GM23338 (cell line): ENCODE data around the gene DLG2. TPM values are rescaled to one million over a fixed set of nuclear protein-coding genes. Genes with fewer than 3 reads are reported as not detected.

Experiments used
- ATAC-seq: fragments of 200-7000 bp; cut with Tn5 transposase; 3 replicates; pipeline ENCODE4 v1.9.1; 2020
- DNase-seq: peaks from one replicate; pipeline ENCODE4 v3.0.0-alpha.2; 2015; ENCODE audit warnings: low spot score
- H2AFZ ChIP-seq: fragments of 200-600 bp; sonication (generic); 2 replicates; pipeline ENCODE4 v1.8.0; 2016; ENCODE audit warnings: antibody characterized with exemption, mild to moderate bottlenecking, moderate library complexity
- H3F3A ChIP-seq: fragments of 200-600 bp; sonication (generic); replicated peaks from 2 replicates; pipeline ENCODE4 v1.8.0; 2017; ENCODE audit warnings: antibody characterized with exemption, mixed run types, low read depth
- H3K27ac ChIP-seq: fragments of 200-600 bp; sonication (generic); 2 replicates; pipeline ENCODE4 v1.6.1; 2016; ENCODE audit warnings: low read depth
- H3K27me3 ChIP-seq: fragments of 200-600 bp; sonication (generic); 2 replicates; pipeline ENCODE4 v1.8.0; 2016; ENCODE audit warnings: mild to moderate bottlenecking, mixed run types, moderate library complexity; ENCODE audit not compliant: insufficient read depth
- H3K36me3 ChIP-seq: fragments of 200-600 bp; sonication (generic); 2 replicates; pipeline ENCODE4 v1.8.0; 2016; ENCODE audit warnings: mild to moderate bottlenecking; ENCODE audit not compliant: insufficient read depth
- H3K4me1 ChIP-seq: fragments of 200-600 bp; sonication (generic); 2 replicates; pipeline ENCODE4 v1.8.0; 2016; ENCODE audit warnings: mild to moderate bottlenecking, moderate library complexity; ENCODE audit not compliant: insufficient read depth
- H3K4me2 ChIP-seq: fragments of 200-600 bp; sonication (generic); 2 replicates; pipeline ENCODE4 v1.7.1; 2017; ENCODE audit warnings: mixed run types
- H3K4me3 ChIP-seq: fragments of 200-600 bp; sonication (generic); 2 replicates; pipeline ENCODE4 v1.6.1; 2016; ENCODE audit warnings: mixed run types
- H3K79me2 ChIP-seq: fragments of 200-600 bp; sonication (generic); replicated peaks from 2 replicates; pipeline ENCODE4 v1.8.0; 2017; ENCODE audit warnings: mild to moderate bottlenecking; ENCODE audit not compliant: insufficient read depth
- H3K9me2 ChIP-seq: fragments of 200-600 bp; sonication (generic); 2 replicates; pipeline ENCODE4 v1.8.0; 2017; ENCODE audit not compliant: insufficient read depth
- H4K20me1 ChIP-seq: fragments of 200-600 bp; sonication (generic); replicated peaks from 2 replicates; pipeline ENCODE4 v1.8.0; 2017; ENCODE audit warnings: mild to moderate bottlenecking; ENCODE audit not compliant: insufficient read depth
- H3K27ac Mint-ChIP-seq: 2 replicates; pipeline ENCODE4 v1.8.0; 2020; ENCODE audit warnings: inconsistent platforms, mild to moderate bottlenecking, moderate library complexity, mixed read lengths
- H3K27me3 Mint-ChIP-seq: 3 replicates; pipeline ENCODE4 v1.8.0; 2022; ENCODE audit warnings: low read depth, mild to moderate bottlenecking, moderate library complexity, mixed read lengths, inconsistent platforms; ENCODE audit not compliant: insufficient read depth, poor library complexity
- H3K36me3 Mint-ChIP-seq: 3 replicates; pipeline ENCODE4 v1.8.0; 2021; ENCODE audit warnings: low read depth, mild to moderate bottlenecking, inconsistent platforms, moderate library complexity, mixed read lengths
- H3K4me1 Mint-ChIP-seq: 3 replicates; pipeline ENCODE4 v1.8.0; 2020; ENCODE audit warnings: mild to moderate bottlenecking, inconsistent platforms, mixed read lengths
- H3K4me3 Mint-ChIP-seq: 3 replicates; pipeline ENCODE4 v1.8.0; 2021; ENCODE audit warnings: moderate library complexity, mild to moderate bottlenecking, inconsistent platforms, mixed read lengths
- H3K9me3 Mint-ChIP-seq: 3 replicates; pipeline ENCODE4 v1.8.0; 2020; ENCODE audit warnings: moderate library complexity, mild to moderate bottlenecking, inconsistent platforms, mixed read lengths
- CREB1 ChIP-seq: fragments of 250-450 bp; sonication (Bioruptor Pico); IDR thresholded peaks from 2 replicates; pipeline ENCODE4 v1.5.0; 2020; ENCODE audit warnings: low read depth, mild to moderate bottlenecking, moderate library complexity
- ETS1 ChIP-seq: IDR thresholded peaks from 2 replicates; pipeline ENCODE4 v1.6.1; 2016; ENCODE audit warnings: antibody characterized with exemption
- EZH2 ChIP-seq: fragments of 200-600 bp; sonication (generic); IDR thresholded peaks from one replicate; pipeline ENCODE4 v1.8.0; 2017; ENCODE audit warnings: antibody characterized with exemption, mild to moderate bottlenecking, low read depth; ENCODE audit not compliant: unreplicated experiment
- EZH2phosphoT487 ChIP-seq: fragments of 200-600 bp; sonication (generic); IDR thresholded peaks from one replicate; pipeline ENCODE4 v1.8.1; 2018; ENCODE audit warnings: antibody characterized with exemption; ENCODE audit not compliant: unreplicated experiment
- JUNB ChIP-seq: IDR thresholded peaks from one replicate; pipeline ENCODE4 v1.6.1; 2016; ENCODE audit warnings: antibody characterized with exemption; ENCODE audit not compliant: unreplicated experiment
- NANOG ChIP-seq: IDR thresholded peaks from 2 replicates; pipeline ENCODE4 v1.6.1; 2016; ENCODE audit warnings: antibody characterized with exemption, borderline replicate concordance
- POLR2AphosphoS5 ChIP-seq: IDR thresholded peaks from 2 replicates; pipeline ENCODE4 v1.6.1; 2016; ENCODE audit warnings: antibody characterized with exemption, low read depth
- STAT1 ChIP-seq: IDR thresholded peaks from one replicate; pipeline ENCODE4 v1.6.1; 2016; ENCODE audit warnings: antibody characterized with exemption; ENCODE audit not compliant: unreplicated experiment
- ZNF114 ChIP-seq: fragments of 250-450 bp; sonication (Bioruptor Pico); IDR thresholded peaks from 2 replicates; pipeline ENCODE4 v1.5.0; 2020; ENCODE audit warnings: mild to moderate bottlenecking, moderate library complexity
- ZNF331 ChIP-seq: fragments of 250-450 bp; sonication (Bioruptor Pico); IDR thresholded peaks from 2 replicates; pipeline ENCODE4 v1.5.0; 2020; ENCODE audit warnings: low read depth, mild to moderate bottlenecking, moderate library complexity
- ZNF462 ChIP-seq: fragments of 250-450 bp; sonication (Bioruptor Pico); IDR thresholded peaks from 2 replicates; pipeline ENCODE4 v1.5.0; 2020; ENCODE audit warnings: mild to moderate bottlenecking, moderate library complexity
- polyA plus RNA-seq: library from polyadenylated mRNA; unstranded; fragments of >200 nt; fragmentation: Nextera tagmentation; extraction: Ambion mirVana; gene quantifications from 2 replicates; pipeline ENCODE4 v1.2.1, GENCODE V29; 2016
- total RNA-seq: library from RNA; depleted of rRNA; stranded (reverse); fragments of >200 nt; shearing (Covaris generic); gene quantifications from 2 replicates; pipeline ENCODE4 v1.2.3, GENCODE V29; 2014
- TF ChIP-seq, protein P1 (sequence below): IDR thresholded peaks from one replicate; pipeline ENCODE4 v1.6.1; 2018; ENCODE audit warnings: antibody characterized with exemption; ENCODE audit not compliant: unreplicated experiment
- TF ChIP-seq, protein P2 (sequence below), 2 experiments: fragments of 200-600 bp in 1 of 2; sonication (generic) in 1 of 2; conservative IDR thresholded peaks; 2 replicates each; pipeline versions ENCODE4 v1.5.1 to v1.6.1; 2016 to 2017; ENCODE audit warnings: antibody characterized with exemption in 2 of 2, low read depth in 2 of 2, mild to moderate bottlenecking in 2 of 2, moderate library complexity in 1 of 2

Gene DLG2
- total and polyA plus RNA-seq, 2 experiments from 2014 or later, result 19.8 to 21.5 TPM

- peaks cover 6% of the 10 kb centered on the region; the same call in 1 of the 2 replicates for H3K9me2 ChIP-seq
- H3K4me1 ChIP-seq, result no peaks in the 10 kb centered on the region
- no peak overlapping the region for H3K4me3 Mint-ChIP-seq
- H2AFZ ChIP-seq, result no peak overlapping the region
- no peaks in the 10 kb centered on the region for H3K9me3 Mint-ChIP-seq
- no peaks in the 10 kb centered on the region for H3K79me2 ChIP-seq
- no peaks in the 10 kb centered on the region for H3K27me3 Mint-ChIP-seq
- H3K4me1 Mint-ChIP-seq, result peaks cover 5% of the 10 kb centered on the region; the same call in 2 of the 3 replicates
- H3K36me3 Mint-ChIP-seq, result no peaks in the 10 kb centered on the region
- H3K27ac Mint-ChIP-seq, result no peak overlapping the region
- no peaks in the 10 kb centered on the region for H3K36me3 ChIP-seq
- no peaks in the 10 kb centered on the region for H3K27me3 ChIP-seq
- no peak overlapping the region for H3K27ac ChIP-seq
- no peak overlapping the region for H3K4me2 ChIP-seq
- H3F3A ChIP-seq, result no peaks in the 10 kb centered on the region
- TF ChIP-seq EZH2, result no peak
- TF ChIP-seq, protein P1, sequence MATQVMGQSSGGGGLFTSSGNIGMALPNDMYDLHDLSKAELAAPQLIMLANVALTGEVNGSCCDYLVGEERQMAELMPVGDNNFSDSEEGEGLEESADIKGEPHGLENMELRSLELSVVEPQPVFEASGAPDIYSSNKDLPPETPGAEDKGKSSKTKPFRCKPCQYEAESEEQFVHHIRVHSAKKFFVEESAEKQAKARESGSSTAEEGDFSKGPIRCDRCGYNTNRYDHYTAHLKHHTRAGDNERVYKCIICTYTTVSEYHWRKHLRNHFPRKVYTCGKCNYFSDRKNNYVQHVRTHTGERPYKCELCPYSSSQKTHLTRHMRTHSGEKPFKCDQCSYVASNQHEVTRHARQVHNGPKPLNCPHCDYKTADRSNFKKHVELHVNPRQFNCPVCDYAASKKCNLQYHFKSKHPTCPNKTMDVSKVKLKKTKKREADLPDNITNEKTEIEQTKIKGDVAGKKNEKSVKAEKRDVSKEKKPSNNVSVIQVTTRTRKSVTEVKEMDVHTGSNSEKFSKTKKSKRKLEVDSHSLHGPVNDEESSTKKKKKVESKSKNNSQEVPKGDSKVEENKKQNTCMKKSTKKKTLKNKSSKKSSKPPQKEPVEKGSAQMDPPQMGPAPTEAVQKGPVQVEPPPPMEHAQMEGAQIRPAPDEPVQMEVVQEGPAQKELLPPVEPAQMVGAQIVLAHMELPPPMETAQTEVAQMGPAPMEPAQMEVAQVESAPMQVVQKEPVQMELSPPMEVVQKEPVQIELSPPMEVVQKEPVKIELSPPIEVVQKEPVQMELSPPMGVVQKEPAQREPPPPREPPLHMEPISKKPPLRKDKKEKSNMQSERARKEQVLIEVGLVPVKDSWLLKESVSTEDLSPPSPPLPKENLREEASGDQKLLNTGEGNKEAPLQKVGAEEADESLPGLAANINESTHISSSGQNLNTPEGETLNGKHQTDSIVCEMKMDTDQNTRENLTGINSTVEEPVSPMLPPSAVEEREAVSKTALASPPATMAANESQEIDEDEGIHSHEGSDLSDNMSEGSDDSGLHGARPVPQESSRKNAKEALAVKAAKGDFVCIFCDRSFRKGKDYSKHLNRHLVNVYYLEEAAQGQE, result no peak
- TF ChIP-seq NANOG, result no peak
- TF ChIP-seq STAT1, result no peak
- TF ChIP-seq EZH2phosphoT487, result no peak
- TF ChIP-seq, protein P2, sequence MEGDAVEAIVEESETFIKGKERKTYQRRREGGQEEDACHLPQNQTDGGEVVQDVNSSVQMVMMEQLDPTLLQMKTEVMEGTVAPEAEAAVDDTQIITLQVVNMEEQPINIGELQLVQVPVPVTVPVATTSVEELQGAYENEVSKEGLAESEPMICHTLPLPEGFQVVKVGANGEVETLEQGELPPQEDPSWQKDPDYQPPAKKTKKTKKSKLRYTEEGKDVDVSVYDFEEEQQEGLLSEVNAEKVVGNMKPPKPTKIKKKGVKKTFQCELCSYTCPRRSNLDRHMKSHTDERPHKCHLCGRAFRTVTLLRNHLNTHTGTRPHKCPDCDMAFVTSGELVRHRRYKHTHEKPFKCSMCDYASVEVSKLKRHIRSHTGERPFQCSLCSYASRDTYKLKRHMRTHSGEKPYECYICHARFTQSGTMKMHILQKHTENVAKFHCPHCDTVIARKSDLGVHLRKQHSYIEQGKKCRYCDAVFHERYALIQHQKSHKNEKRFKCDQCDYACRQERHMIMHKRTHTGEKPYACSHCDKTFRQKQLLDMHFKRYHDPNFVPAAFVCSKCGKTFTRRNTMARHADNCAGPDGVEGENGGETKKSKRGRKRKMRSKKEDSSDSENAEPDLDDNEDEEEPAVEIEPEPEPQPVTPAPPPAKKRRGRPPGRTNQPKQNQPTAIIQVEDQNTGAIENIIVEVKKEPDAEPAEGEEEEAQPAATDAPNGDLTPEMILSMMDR (conservative IDR thresholded peaks at IDR 0.05; ENCODE audit: low read depth in 2 of 2), result no peak
- no peak for TF ChIP-seq ZNF331 (CRISPR knock-in tag)
- no peak for TF ChIP-seq POLR2AphosphoS5
- TF ChIP-seq ZNF462, result no peak
- TF ChIP-seq CREB1 (CRISPR knock-in tag), result no peak
- TF ChIP-seq ETS1, result no peak
- no peak for TF ChIP-seq JUNB
- no peak for TF ChIP-seq ZNF114 (CRISPR knock-in tag)
- H4K20me1 ChIP-seq, result no peaks in the 10 kb centered on the region
- H3K4me3 ChIP-seq, result no peak overlapping the region
- ATAC-seq (no peak), DNase-seq (no peak)
Measured at GRCh38 chr11:85114786-85115185, 512.4 kb downstream of the DLG2 start.
